ENCODE measurements around the gene MINDY3.

MINDY3 gene

DNA sequence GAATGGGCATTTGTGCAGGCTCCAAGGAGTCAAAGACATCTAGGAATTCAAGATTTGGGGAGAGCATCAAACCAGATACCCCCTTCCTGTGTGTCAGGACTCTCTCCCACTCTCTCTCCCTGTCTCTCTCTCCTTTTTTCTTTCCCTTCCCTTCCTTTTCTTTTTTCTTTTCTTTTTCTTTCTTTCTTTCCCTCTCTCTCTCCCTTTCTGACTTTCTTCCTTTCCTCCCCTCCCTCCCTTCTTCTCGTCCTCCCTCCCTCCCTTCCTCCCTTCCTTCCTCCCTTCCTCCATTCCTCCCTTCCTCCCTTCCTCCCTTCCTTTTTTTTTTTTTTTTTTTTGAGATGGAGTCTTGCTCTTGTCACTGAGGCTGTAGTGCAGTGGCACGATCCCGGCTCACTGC, 24.1 kb upstream of the MINDY3 start:
- H3K4me3 ChIP-seq (ENCODE audit: low read depth, low read length), result no peak overlapping the region
- H3K9me3 ChIP-seq (ENCODE audit: control insufficient read depth, insufficient read depth, low read depth, low read length), result no peaks in the 10 kb centered on the region
- H3K36me3 ChIP-seq (ENCODE audit: control insufficient read depth in 2 of 2, insufficient read depth in 1 of 2, low read length in 2 of 2), result no peaks in the 10 kb centered on the region
- POLR2A ChIA-PET, result no interaction called here
- H3K27ac ChIP-seq (ENCODE audit: extremely low read depth, low read depth, low read length), result no peak overlapping the region
- CTCF ChIA-PET, result interaction anchor here (2.2 kb wide), 1 partner anchor 18 kb away, joined by 6 read pairs; no protein-coding TSS in a partner anchor
- no peak for TF ChIP-seq ZNF561 (tag by site-specific recombination; IDR thresholded peaks at IDR 0.05; ENCODE audit: borderline replicate concordance)
- peak; percentile 79 for TF ChIP-seq ZNF366 (tag by site-specific recombination; conservative IDR thresholded peaks at IDR 0.05)
- TF ChIP-seq PRDM1 (tag by site-specific recombination; IDR thresholded peaks at IDR 0.05), result peak; percentile 78; the same call in 1 of the 2 replicates
- H3K4me1 ChIP-seq (ENCODE audit: control insufficient read depth, insufficient read depth, low read length), result peaks cover 2% of the 10 kb centered on the region

DNA sequence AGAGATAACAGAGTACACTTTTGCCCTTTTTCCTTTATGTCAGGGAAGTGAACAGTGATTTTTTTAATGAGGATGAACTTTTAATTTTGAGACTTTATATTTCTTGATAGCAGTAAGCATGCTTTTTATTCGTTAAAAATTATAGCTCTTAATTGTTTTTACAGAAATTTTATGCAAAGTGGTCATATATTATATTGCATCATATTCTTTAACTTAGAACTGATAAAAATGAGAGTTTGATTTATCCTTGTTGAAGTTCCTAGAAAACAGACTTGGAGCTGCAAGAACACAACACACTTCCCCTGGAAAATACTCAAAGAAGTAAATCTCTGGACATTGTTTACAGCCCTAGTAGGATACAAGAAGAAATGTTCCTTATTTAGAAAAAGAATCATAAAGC, 21.2 kb upstream of the MINDY3 start:
- H3K4me1 ChIP-seq (ENCODE audit: control insufficient read depth, insufficient read depth, low read length), result peaks cover 3% of the 10 kb centered on the region
- no peak for TF ChIP-seq ZNF37A (tag by site-specific recombination; IDR thresholded peaks at IDR 0.05)
- TF ChIP-seq, protein P1, sequence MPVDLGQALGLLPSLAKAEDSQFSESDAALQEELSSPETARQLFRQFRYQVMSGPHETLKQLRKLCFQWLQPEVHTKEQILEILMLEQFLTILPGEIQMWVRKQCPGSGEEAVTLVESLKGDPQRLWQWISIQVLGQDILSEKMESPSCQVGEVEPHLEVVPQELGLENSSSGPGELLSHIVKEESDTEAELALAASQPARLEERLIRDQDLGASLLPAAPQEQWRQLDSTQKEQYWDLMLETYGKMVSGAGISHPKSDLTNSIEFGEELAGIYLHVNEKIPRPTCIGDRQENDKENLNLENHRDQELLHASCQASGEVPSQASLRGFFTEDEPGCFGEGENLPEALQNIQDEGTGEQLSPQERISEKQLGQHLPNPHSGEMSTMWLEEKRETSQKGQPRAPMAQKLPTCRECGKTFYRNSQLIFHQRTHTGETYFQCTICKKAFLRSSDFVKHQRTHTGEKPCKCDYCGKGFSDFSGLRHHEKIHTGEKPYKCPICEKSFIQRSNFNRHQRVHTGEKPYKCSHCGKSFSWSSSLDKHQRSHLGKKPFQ (tag by site-specific recombination; IDR thresholded peaks at IDR 0.05), result no peak
- TF ChIP-seq TCF7L2 (IDR thresholded peaks at IDR 0.05; ENCODE audit: borderline replicate concordance, low read depth, low read length), result no peak
- ChIA-PET POLR2A (interaction anchor here (0.6 kb wide), 1 partner anchor 558 kb away, joined by 10 read pairs; no protein-coding TSS in a partner anchor), CTCF (interaction anchor here (0.7 to 1.0 kb wide), 5 partner anchors 16 to 896 kb away, joined by 3 to 4 read pairs (median 3); no protein-coding TSS in a partner anchor)
- no peak overlapping the region for H3K4me3 ChIP-seq (ENCODE audit: low read depth, low read length)
- H3K36me3 ChIP-seq (ENCODE audit: control insufficient read depth in 2 of 2, insufficient read depth in 1 of 2, low read length in 2 of 2), result no peaks in the 10 kb centered on the region
- H3K9me3 ChIP-seq (ENCODE audit: control insufficient read depth, insufficient read depth, low read depth, low read length), result no peaks in the 10 kb centered on the region
- no peak overlapping the region for H3K27ac ChIP-seq (ENCODE audit: extremely low read depth, low read depth, low read length)

DNA sequence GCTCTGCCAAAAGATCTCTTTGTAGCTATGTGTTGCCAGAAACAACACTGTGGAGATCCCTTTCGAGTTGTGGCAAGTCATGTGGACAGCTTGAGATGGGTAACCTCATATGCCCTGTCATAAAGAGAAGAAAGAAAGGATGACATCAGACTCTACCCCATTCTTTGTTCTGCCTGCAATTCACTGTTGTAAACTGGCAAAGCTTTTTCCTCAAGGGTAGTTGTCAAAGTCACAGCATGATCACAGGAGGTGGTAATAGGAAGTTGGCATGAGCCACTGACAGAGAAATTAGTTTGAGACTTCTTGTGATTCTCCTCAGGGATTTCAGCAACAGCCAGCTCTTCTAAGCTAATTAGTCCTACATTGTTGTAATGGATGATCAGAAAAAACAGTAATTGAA, 19.4 kb upstream of the MINDY3 start:
- Histone ChIP-seq H3K36me3 (ENCODE audit: control insufficient read depth in 2 of 2, insufficient read depth in 1 of 2, low read length in 2 of 2) (no peaks in the 10 kb centered on the region), H3K4me1 (ENCODE audit: control insufficient read depth, insufficient read depth, low read length) (peaks cover 3% of the 10 kb centered on the region), H3K4me3 (ENCODE audit: low read depth, low read length) (no peak overlapping the region), H3K27ac (ENCODE audit: extremely low read depth, low read depth, low read length) (no peak overlapping the region), H3K9me3 (ENCODE audit: control insufficient read depth, insufficient read depth, low read depth, low read length) (no peaks in the 10 kb centered on the region)
- ChIA-PET CTCF (interaction anchor here (0.5 to 1.4 kb wide), 10 partner anchors 10 to 1916 kb away, joined by 3 to 5 read pairs (median 4); no protein-coding TSS in a partner anchor), POLR2A (interaction anchor here (1.3 kb wide), 1 partner anchor 20 kb away, joined by 4 read pairs; the partner anchor contains the start of gene MINDY3)
- no peak for TF ChIP-seq ZNF350 (tag by site-specific recombination; IDR thresholded peaks at IDR 0.05)
- no peak for TF ChIP-seq MYNN (tag by site-specific recombination; IDR thresholded peaks at IDR 0.05; ENCODE audit: borderline replicate concordance)
- TF ChIP-seq EGR2 (tag by site-specific recombination; IDR thresholded peaks at IDR 0.05; ENCODE audit: low read depth), result no peak
- TF ChIP-seq, protein P2, sequence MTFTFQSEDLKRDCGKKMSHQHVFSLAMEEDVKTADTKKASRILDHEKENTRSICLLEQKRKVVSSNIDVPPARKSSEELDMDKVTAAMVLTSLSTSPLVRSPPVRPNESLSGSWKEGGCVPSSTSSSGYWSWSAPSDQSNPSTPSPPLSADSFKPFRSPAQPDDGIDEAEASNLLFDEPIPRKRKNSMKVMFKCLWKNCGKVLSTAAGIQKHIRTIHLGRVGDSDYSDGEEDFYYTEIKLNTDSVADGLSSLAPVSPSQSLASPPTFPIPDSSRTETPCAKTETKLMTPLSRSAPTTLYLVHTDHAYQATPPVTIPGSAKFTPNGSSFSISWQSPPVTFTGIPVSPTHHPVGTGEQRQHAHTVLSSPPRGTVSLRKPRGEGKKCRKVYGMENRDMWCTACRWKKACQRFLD (tag by site-specific recombination; IDR thresholded peaks at IDR 0.05), result no peak
- TF ChIP-seq ZFP41 (tag by site-specific recombination; IDR thresholded peaks at IDR 0.05; ENCODE audit: borderline replicate concordance), result no peak
- TF ChIP-seq ZNF146 (tag by site-specific recombination; IDR thresholded peaks at IDR 0.05), result peak; percentile 55
- TF ChIP-seq, protein P3, sequence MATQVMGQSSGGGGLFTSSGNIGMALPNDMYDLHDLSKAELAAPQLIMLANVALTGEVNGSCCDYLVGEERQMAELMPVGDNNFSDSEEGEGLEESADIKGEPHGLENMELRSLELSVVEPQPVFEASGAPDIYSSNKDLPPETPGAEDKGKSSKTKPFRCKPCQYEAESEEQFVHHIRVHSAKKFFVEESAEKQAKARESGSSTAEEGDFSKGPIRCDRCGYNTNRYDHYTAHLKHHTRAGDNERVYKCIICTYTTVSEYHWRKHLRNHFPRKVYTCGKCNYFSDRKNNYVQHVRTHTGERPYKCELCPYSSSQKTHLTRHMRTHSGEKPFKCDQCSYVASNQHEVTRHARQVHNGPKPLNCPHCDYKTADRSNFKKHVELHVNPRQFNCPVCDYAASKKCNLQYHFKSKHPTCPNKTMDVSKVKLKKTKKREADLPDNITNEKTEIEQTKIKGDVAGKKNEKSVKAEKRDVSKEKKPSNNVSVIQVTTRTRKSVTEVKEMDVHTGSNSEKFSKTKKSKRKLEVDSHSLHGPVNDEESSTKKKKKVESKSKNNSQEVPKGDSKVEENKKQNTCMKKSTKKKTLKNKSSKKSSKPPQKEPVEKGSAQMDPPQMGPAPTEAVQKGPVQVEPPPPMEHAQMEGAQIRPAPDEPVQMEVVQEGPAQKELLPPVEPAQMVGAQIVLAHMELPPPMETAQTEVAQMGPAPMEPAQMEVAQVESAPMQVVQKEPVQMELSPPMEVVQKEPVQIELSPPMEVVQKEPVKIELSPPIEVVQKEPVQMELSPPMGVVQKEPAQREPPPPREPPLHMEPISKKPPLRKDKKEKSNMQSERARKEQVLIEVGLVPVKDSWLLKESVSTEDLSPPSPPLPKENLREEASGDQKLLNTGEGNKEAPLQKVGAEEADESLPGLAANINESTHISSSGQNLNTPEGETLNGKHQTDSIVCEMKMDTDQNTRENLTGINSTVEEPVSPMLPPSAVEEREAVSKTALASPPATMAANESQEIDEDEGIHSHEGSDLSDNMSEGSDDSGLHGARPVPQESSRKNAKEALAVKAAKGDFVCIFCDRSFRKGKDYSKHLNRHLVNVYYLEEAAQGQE (tag by site-specific recombination; IDR thresholded peaks at IDR 0.05), result peak; percentile 41; the same call in 1 of the 2 replicates
- TF ChIP-seq, protein P4, sequence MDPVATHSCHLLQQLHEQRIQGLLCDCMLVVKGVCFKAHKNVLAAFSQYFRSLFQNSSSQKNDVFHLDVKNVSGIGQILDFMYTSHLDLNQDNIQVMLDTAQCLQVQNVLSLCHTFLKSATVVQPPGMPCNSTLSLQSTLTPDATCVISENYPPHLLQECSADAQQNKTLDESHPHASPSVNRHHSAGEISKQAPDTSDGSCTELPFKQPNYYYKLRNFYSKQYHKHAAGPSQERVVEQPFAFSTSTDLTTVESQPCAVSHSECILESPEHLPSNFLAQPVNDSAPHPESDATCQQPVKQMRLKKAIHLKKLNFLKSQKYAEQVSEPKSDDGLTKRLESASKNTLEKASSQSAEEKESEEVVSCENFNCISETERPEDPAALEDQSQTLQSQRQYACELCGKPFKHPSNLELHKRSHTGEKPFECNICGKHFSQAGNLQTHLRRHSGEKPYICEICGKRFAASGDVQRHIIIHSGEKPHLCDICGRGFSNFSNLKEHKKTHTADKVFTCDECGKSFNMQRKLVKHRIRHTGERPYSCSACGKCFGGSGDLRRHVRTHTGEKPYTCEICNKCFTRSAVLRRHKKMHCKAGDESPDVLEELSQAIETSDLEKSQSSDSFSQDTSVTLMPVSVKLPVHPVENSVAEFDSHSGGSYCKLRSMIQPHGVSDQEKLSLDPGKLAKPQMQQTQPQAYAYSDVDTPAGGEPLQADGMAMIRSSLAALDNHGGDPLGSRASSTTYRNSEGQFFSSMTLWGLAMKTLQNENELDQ (tag by site-specific recombination; IDR thresholded peaks at IDR 0.05; ENCODE audit: low read depth), result no peak
- no peak for TF ChIP-seq ZNF302 (tag by site-specific recombination; IDR thresholded peaks at IDR 0.05; ENCODE audit: low read depth)
- no peak for TF ChIP-seq ZNF23 (tag by site-specific recombination; IDR thresholded peaks at IDR 0.05; ENCODE audit: borderline replicate concordance)
- TF ChIP-seq, protein P5, sequence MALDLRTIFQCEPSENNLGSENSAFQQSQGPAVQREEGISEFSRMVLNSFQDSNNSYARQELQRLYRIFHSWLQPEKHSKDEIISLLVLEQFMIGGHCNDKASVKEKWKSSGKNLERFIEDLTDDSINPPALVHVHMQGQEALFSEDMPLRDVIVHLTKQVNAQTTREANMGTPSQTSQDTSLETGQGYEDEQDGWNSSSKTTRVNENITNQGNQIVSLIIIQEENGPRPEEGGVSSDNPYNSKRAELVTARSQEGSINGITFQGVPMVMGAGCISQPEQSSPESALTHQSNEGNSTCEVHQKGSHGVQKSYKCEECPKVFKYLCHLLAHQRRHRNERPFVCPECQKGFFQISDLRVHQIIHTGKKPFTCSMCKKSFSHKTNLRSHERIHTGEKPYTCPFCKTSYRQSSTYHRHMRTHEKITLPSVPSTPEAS (tag by site-specific recombination; IDR thresholded peaks at IDR 0.05), result no peak
- no peak for TF ChIP-seq REPIN1 (tag by site-specific recombination; IDR thresholded peaks at IDR 0.05; ENCODE audit: low read depth)
- no peak for TF ChIP-seq ZNF266 (tag by site-specific recombination; IDR thresholded peaks at IDR 0.05; ENCODE audit: low read depth)
- TF ChIP-seq ZNF24 (tag by site-specific recombination; IDR thresholded peaks at IDR 0.05), result peak; percentile 99
- peak; percentile 98 for TF ChIP-seq IKZF3 (tag by site-specific recombination; IDR thresholded peaks at IDR 0.05)
- TF ChIP-seq ZNF629 (tag by site-specific recombination; IDR thresholded peaks at IDR 0.05), result peak; percentile 97

Measured in HEK293 (cell line).